Measurements from ENCODE around the gene GLT1D1.

GRCh38 chr12:128852885-128853599 is at the start of gene GLT1D1:
- TF ChIP-seq CTCF (IDR thresholded peaks at IDR 0.05) (no peak), POLR2A (IDR thresholded peaks at IDR 0.05) (no peak)

Data from breast epithelium (tissue), 3 donors.